HEK293 (cell line): ENCODE results near the gene CAP1.
A peak's percentile ranks its signal among the peaks of the same experiment; 100 is the strongest.

ENCODE experiments used
- CTCF ChIA-PET: fragments of 350-600 bp; formaldehyde crosslinking; extraction: SDS; loops from one replicate; lab custom pipeline; 2021; ENCODE audit warnings: antibody characterized with exemption; lab: Yijun Ruan, JAX
- POLR2A ChIA-PET: fragments of 300-600 bp; formaldehyde crosslinking; extraction: SDS; loops from one replicate; lab custom pipeline; 2020; ENCODE audit warnings: antibody characterized with exemption, inconsistent platforms; lab: Yijun Ruan, JAX
- H3K27ac ChIP-seq: fragments of 200-500 bp; sonication (Bioruptor generic); 2 replicates; pipeline ENCODE4 v1.5.1; 2014; ENCODE audit warnings: low read depth, low read length, control low read depth, inconsistent platforms; ENCODE audit errors: extremely low read depth
- H3K36me3 ChIP-seq, 2 experiments: fragments of 200-500 bp in 1 of 2; sonication (Bioruptor generic) in 1 of 2; 1 replicate in 1 of 2; 2 replicates in 1 of 2; pipeline ENCODE4 v1.5.1; 2014 to 2017; ENCODE audit warnings: inconsistent platforms in 2 of 2, low read length in 2 of 2; ENCODE audit not compliant: control insufficient read depth in 2 of 2, insufficient read depth in 1 of 2
- H3K4me1 ChIP-seq: fragments of 200-500 bp; sonication (Bioruptor generic); 2 replicates; pipeline ENCODE4 v1.5.1; 2014; ENCODE audit warnings: mild to moderate bottlenecking, low read length, inconsistent platforms; ENCODE audit not compliant: control insufficient read depth, insufficient read depth
- H3K4me3 ChIP-seq: 2 replicates; pipeline ENCODE4 v1.5.1; 2011; ENCODE audit warnings: low read depth, mild to moderate bottlenecking, control low read depth, low read length, moderate library complexity
- H3K9me3 ChIP-seq: fragments of 200-500 bp; sonication (Bioruptor generic); 2 replicates; pipeline ENCODE4 v1.5.1; 2014; ENCODE audit warnings: low read depth, low read length, inconsistent platforms; ENCODE audit not compliant: control insufficient read depth, insufficient read depth
- BCL6B ChIP-seq: fragments of 450-650 bp; formaldehyde crosslinking; IDR thresholded peaks from 2 replicates; pipeline ENCODE4 v1.5.1; 2017; ENCODE audit warnings: missing biosample characterization, missing genetic modification characterization
- GLIS1 ChIP-seq: fragments of 450-650 bp; formaldehyde crosslinking; IDR thresholded peaks from 2 replicates; pipeline ENCODE4 v1.5.1; 2016; ENCODE audit warnings: missing biosample characterization, missing genetic modification characterization
- PRDM2 ChIP-seq: fragments of 450-650 bp; formaldehyde crosslinking; IDR thresholded peaks from 2 replicates; pipeline ENCODE4 v1.5.1; 2016; ENCODE audit warnings: missing biosample characterization, missing genetic modification characterization, borderline replicate concordance
- PRDM6 ChIP-seq: fragments of 450-650 bp; formaldehyde crosslinking; IDR thresholded peaks from 2 replicates; pipeline ENCODE4 v1.5.1; 2017; ENCODE audit warnings: missing biosample characterization, missing genetic modification characterization
- TRIM28 ChIP-seq: IDR thresholded peaks from 2 replicates; pipeline ENCODE4 v1.6.1; 2011; ENCODE audit warnings: low read length, control low read depth, borderline replicate concordance
- ZBTB44 ChIP-seq: fragments of 450-650 bp; IDR thresholded peaks from 2 replicates; pipeline ENCODE4 v1.5.1; 2018; ENCODE audit warnings: missing biosample characterization, mild to moderate bottlenecking, missing genetic modification characterization
- ZEB2 ChIP-seq: fragments of 450-650 bp; formaldehyde crosslinking; IDR thresholded peaks from 2 replicates; pipeline ENCODE4 v1.5.1; 2016; ENCODE audit warnings: missing biosample characterization, missing genetic modification characterization
- ZFP3 ChIP-seq: fragments of 450-650 bp; formaldehyde crosslinking; IDR thresholded peaks from 2 replicates; pipeline ENCODE4 v1.5.1; 2016; ENCODE audit warnings: low read depth, missing biosample characterization, missing genetic modification characterization
- ZIC2 ChIP-seq: fragments of 450-650 bp; formaldehyde crosslinking; IDR thresholded peaks from 2 replicates; pipeline ENCODE4 v1.5.1; 2016; ENCODE audit warnings: missing biosample characterization, missing genetic modification characterization
- ZNF133 ChIP-seq: fragments of 450-650 bp; formaldehyde crosslinking; IDR thresholded peaks from 2 replicates; pipeline ENCODE4 v1.5.1; 2016; ENCODE audit warnings: missing biosample characterization, missing genetic modification characterization
- ZNF157 ChIP-seq: fragments of 450-650 bp; formaldehyde crosslinking; IDR thresholded peaks from 2 replicates; pipeline ENCODE4 v1.5.1; 2016; ENCODE audit warnings: missing biosample characterization, missing genetic modification characterization
- ZNF19 ChIP-seq: fragments of 450-650 bp; formaldehyde crosslinking; IDR thresholded peaks from 2 replicates; pipeline ENCODE4; 2016; ENCODE audit warnings: missing biosample characterization, missing genetic modification characterization, low read depth
- ZNF302 ChIP-seq: fragments of 450-650 bp; formaldehyde crosslinking; IDR thresholded peaks from 2 replicates; pipeline ENCODE4 v1.5.1; 2016; ENCODE audit warnings: missing biosample characterization, missing genetic modification characterization, low read depth
- ZNF366 ChIP-seq: fragments of 450-650 bp; formaldehyde crosslinking; conservative IDR thresholded peaks from 2 replicates; pipeline ENCODE4 v1.5.1; 2016; ENCODE audit warnings: missing biosample characterization, missing genetic modification characterization
- ZNF510 ChIP-seq: fragments of 450-650 bp; formaldehyde crosslinking; IDR thresholded peaks from 2 replicates; pipeline ENCODE4 v1.5.1; 2018; ENCODE audit warnings: mild to moderate bottlenecking, missing genetic modification characterization, missing biosample characterization; ENCODE audit not compliant: insufficient replicate concordance
- ZNF629 ChIP-seq: fragments of 450-650 bp; formaldehyde crosslinking; IDR thresholded peaks from 2 replicates; pipeline ENCODE4 v1.5.1; 2017; ENCODE audit warnings: missing biosample characterization, missing genetic modification characterization
- ZNF747 ChIP-seq: fragments of 450-650 bp; formaldehyde crosslinking; IDR thresholded peaks from 2 replicates; pipeline ENCODE4 v1.5.1; 2016; ENCODE audit warnings: missing biosample characterization, missing genetic modification characterization
- ZNF837 ChIP-seq: fragments of 450-650 bp; formaldehyde crosslinking; IDR thresholded peaks from 2 replicates; pipeline ENCODE4 v1.5.1; 2016; ENCODE audit warnings: missing biosample characterization, missing genetic modification characterization
- ZXDB ChIP-seq: fragments of 450-650 bp; formaldehyde crosslinking; IDR thresholded peaks from 2 replicates; pipeline ENCODE4 v1.5.1; 2016; ENCODE audit warnings: missing biosample characterization, missing genetic modification characterization

Gene CAP1

GRCh38 chr1:40095806-40096205, 55.3 kb downstream of the CAP1 start:
- ChIA-PET CTCF (no interaction called here), POLR2A (no interaction called here)
- TF ChIP-seq ZNF157 (tag by site-specific recombination) (no peak), ZXDB (tag by site-specific recombination) (no peak), PRDM2 (tag by site-specific recombination) (no peak), ZNF510 (no peak), ZNF19 (tag by site-specific recombination) (no peak), PRDM6 (tag by site-specific recombination) (no peak)
- H3K4me1 ChIP-seq, result no peaks in the 10 kb centered on the region; the same call in 1 of the 2 replicates
- H3K4me3 ChIP-seq, result no peak overlapping the region
- H3K9me3 ChIP-seq, result no peaks in the 10 kb centered on the region
- H3K27ac ChIP-seq, result no peak overlapping the region
- peaks cover 0 to 25% of the 10 kb centered on the region in 2 experiments; a peak in 1 of 3 replicates for H3K36me3 ChIP-seq

- Histone ChIP-seq H3K36me3 (peaks cover 0 to 17% of the 10 kb centered on the region in 2 experiments; a peak in 1 of 3 replicates), H3K9me3 (no peaks in the 10 kb centered on the region), H3K27ac (no peak overlapping the region; the same call in 1 of the 2 replicates), H3K4me3 (peak overlapping the region; percentile 74)
- POLR2A ChIA-PET, result interaction anchor here (1.0 kb wide), 1 partner anchor 296 kb away, joined by 3 read pairs; no protein-coding TSS in a partner anchor
- no peak for TF ChIP-seq GLIS1 (tag by site-specific recombination)
- TF ChIP-seq ZEB2, result no peak
- TF ChIP-seq ZNF366 (tag by site-specific recombination), result peak; percentile 40; the same call in 1 of the 2 replicates
- TF ChIP-seq, all 188 proteins: peak for 1
- no peaks in the 10 kb centered on the region; the same call in 1 of the 2 replicates for H3K4me1 ChIP-seq
- CTCF ChIA-PET, result interaction anchor here (0.6 to 0.8 kb wide), 3 partner anchors 47 to 436 kb away, joined by 3 to 8 read pairs (median 5); no protein-coding TSS in a partner anchor
These were observed 56.1 kb downstream of the CAP1 start for GRCh38 chr1:40096646-40096976.

- peaks cover 0 to 12% of the 10 kb centered on the region in 2 experiments; a peak in 1 of 3 replicates for H3K36me3 ChIP-seq
- ChIA-PET CTCF (interaction anchor here (0.6 to 1.6 kb wide), 8 partner anchors 47 to 622 kb away, joined by 3 to 8 read pairs (median 4); no protein-coding TSS in a partner anchor), POLR2A (interaction anchor here (1.0 kb wide), 1 partner anchor 295 kb away, joined by 3 read pairs; no protein-coding TSS in a partner anchor)
- H3K4me3 ChIP-seq, result peak within 1 kb of the TSS; percentile 74
- H3K27ac ChIP-seq, result no peak within 1 kb of the TSS; the same call in 1 of the 2 replicates
- H3K9me3 ChIP-seq, result no peaks in the 10 kb centered on the region
- no peaks in the 10 kb centered on the region; the same call in 1 of the 2 replicates for H3K4me1 ChIP-seq
- TF ChIP-seq ZNF629 (peak; percentile 62), ZNF747 (tag by site-specific recombination) (no peak), ZNF837 (tag by site-specific recombination) (no peak), ZIC2 (peak; percentile 28; the same call in 1 of the 2 replicates), TRIM28 (peak; percentile 57; the same call in 1 of the 2 replicates), ZFP3 (tag by site-specific recombination) (no peak), ZNF133 (tag by site-specific recombination) (no peak), BCL6B (tag by site-specific recombination) (no peak), ZNF302 (tag by site-specific recombination) (no peak), ZBTB44 (tag by site-specific recombination) (peak; percentile 37; the same call in 1 of the 2 replicates)
These were observed 56.7 kb downstream of the CAP1 start, which contains the start of gene PPT1 for GRCh38 chr1:40096977-40097782. TSS of gene PPT1 (minus strand) at chr1:40097252. CDS start at chr1:40097238, 14 bp downstream.
